ENCODE results near the gene C2orf68. TPM values are rescaled to one million over a fixed set of nuclear protein-coding genes. Genes with fewer than 3 reads are reported as not detected.

Gene C2orf68
- total RNA-seq, 2 donors from 2014 or later = 13.0 to 21.9 TPM

- Histone ChIP-seq H3K9me3 (no peaks in the 10 kb centered on the region), H3K4me1 (ENCODE audit: control insufficient read depth in 1 of 2, low read depth in 2 of 2) (peaks cover 0 to 5% of the 10 kb centered on the region in 2 donors), H3K36me3 (peaks cover 80% of the 10 kb centered on the region), H3K27ac (no peak overlapping the region), H3K27me3 (replicated peaks; ENCODE audit: insufficient read depth) (no peaks in the 10 kb centered on the region), H3K4me3 (no peak overlapping the region)
- ATAC-seq (ENCODE audit: insufficient number of reproducible peaks, low FRiP score, low read depth) (no peak), DNase-seq (ENCODE audit: low spot score) (no peak)
- TF ChIP-seq CTCF (IDR thresholded peaks at IDR 0.05) = no peak
These were observed 33.0 kb upstream of the C2orf68 start for GRCh38 chr2:85644909-85645308.

GRCh38 chr2:85642725-85643124, 30.9 kb upstream of the C2orf68 start:
- ATAC-seq (ENCODE audit: insufficient number of reproducible peaks, low FRiP score, low read depth) = no peak
- no peak for DNase-seq (ENCODE audit: low spot score)
- TF ChIP-seq CTCF (IDR thresholded peaks at IDR 0.05) = no peak
- no peaks in the 10 kb centered on the region for H3K9me3 ChIP-seq
- H3K27ac ChIP-seq = no peak overlapping the region
- no peak overlapping the region for H3K4me3 ChIP-seq
- H3K36me3 ChIP-seq = peaks cover 79% of the 10 kb centered on the region
- no peaks in the 10 kb centered on the region for H3K27me3 ChIP-seq (replicated peaks; ENCODE audit: insufficient read depth)
- no peaks in the 10 kb centered on the region for H3K4me1 ChIP-seq (ENCODE audit: control insufficient read depth in 1 of 2, low read depth in 2 of 2)

- H3K9me3 ChIP-seq = no peaks in the 10 kb centered on the region
- H3K36me3 ChIP-seq = peaks cover 41% of the 10 kb centered on the region
- ATAC-seq (ENCODE audit: insufficient number of reproducible peaks, low FRiP score, low read depth) (no peak), DNase-seq (ENCODE audit: low spot score) (no peak)
- no peaks in the 10 kb centered on the region for H3K4me1 ChIP-seq (ENCODE audit: control insufficient read depth in 1 of 2, low read depth in 2 of 2)
- H3K27me3 ChIP-seq (replicated peaks; ENCODE audit: insufficient read depth) = no peaks in the 10 kb centered on the region
- no peak for TF ChIP-seq CTCF (IDR thresholded peaks at IDR 0.05)
- no peak overlapping the region for H3K4me3 ChIP-seq
- no peak overlapping the region for H3K27ac ChIP-seq
These were observed 23.8 kb upstream of the C2orf68 start for GRCh38 chr2:85635636-85636035.

GRCh38 chr2:85635011-85635410, 23.1 kb upstream of the C2orf68 start:
- ATAC-seq (ENCODE audit: insufficient number of reproducible peaks, low FRiP score, low read depth) (no peak), DNase-seq (ENCODE audit: low spot score) (no peak)
- Histone ChIP-seq H3K9me3 (no peaks in the 10 kb centered on the region), H3K36me3 (peaks cover 41% of the 10 kb centered on the region), H3K27ac (no peak overlapping the region), H3K27me3 (replicated peaks; ENCODE audit: insufficient read depth) (no peaks in the 10 kb centered on the region), H3K4me1 (ENCODE audit: control insufficient read depth in 1 of 2, low read depth in 2 of 2) (no peaks in the 10 kb centered on the region), H3K4me3 (no peak overlapping the region)
- no peak for TF ChIP-seq CTCF (IDR thresholded peaks at IDR 0.05)

GRCh38 chr2:85631316-85631715, 19.4 kb upstream of the C2orf68 start:
- no peak for TF ChIP-seq CTCF (IDR thresholded peaks at IDR 0.05)
- Histone ChIP-seq H3K4me1 (ENCODE audit: control insufficient read depth in 1 of 2, low read depth in 2 of 2) (no peaks in the 10 kb centered on the region), H3K27me3 (replicated peaks; ENCODE audit: insufficient read depth) (no peaks in the 10 kb centered on the region), H3K27ac (no peak overlapping the region), H3K9me3 (no peaks in the 10 kb centered on the region), H3K36me3 (peaks cover 43% of the 10 kb centered on the region), H3K4me3 (no peak overlapping the region)
- no peak for ATAC-seq (ENCODE audit: insufficient number of reproducible peaks, low FRiP score, low read depth)
- DNase-seq (ENCODE audit: low spot score) = no peak

Measured in thoracic aorta (tissue), 2 donors.